Loucy (cell line): ENCODE measurements around the gene RAD51B.

ENCODE experiments used
- EZH2phosphoT487 ChIP-seq: fragments of 200-600 bp; IDR thresholded peaks from 2 replicates; pipeline ENCODE4 v1.6.1; 2018; ENCODE audit warnings: antibody characterized with exemption, mild to moderate bottlenecking, moderate library complexity, borderline replicate concordance
- TF ChIP-seq, protein P1 (sequence below): fragments of 200-600 bp; sonication (generic); conservative IDR thresholded peaks from 2 replicates; pipeline ENCODE4 v1.5.1; 2014; ENCODE audit warnings: mild to moderate bottlenecking, antibody characterized with exemption, low read length

DNA sequence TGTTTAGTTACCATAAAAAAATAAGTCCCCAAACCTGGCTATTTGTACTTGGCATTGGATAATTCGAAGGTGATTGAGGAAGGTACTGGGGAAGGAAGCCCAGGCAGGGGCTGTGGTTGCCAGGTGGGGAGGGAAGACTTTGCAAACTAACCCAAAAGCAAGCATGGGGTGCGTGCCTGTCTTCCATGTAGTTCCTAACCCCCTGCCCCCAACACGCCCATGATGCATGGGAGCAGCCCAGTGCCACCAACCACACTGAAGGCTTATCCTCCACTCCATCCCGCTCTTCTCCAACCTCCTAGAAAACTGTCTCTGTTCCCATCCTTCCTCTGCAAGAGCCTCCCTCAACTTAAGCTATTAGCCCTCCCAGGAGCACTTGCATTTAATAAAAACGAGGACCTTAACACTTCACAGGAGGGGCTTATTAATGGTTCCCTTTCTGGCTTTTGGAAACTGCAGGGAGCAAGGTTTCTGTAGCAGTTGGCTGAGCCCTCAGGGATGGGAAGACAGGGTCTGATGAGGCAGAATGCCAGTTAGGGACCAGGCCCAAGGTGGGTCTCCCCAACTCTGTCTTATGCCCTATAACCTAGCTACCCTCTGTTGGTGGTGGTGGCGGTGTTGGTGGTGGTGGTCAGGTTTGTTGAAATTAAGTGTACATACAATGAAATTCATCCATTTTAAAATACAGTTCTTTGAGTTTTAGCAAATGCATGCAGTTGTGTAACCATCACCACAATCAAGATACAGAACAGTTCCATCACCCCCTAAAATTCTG is 877.3 kb downstream of the RAD51B start:
- TF ChIP-seq, protein P1, sequence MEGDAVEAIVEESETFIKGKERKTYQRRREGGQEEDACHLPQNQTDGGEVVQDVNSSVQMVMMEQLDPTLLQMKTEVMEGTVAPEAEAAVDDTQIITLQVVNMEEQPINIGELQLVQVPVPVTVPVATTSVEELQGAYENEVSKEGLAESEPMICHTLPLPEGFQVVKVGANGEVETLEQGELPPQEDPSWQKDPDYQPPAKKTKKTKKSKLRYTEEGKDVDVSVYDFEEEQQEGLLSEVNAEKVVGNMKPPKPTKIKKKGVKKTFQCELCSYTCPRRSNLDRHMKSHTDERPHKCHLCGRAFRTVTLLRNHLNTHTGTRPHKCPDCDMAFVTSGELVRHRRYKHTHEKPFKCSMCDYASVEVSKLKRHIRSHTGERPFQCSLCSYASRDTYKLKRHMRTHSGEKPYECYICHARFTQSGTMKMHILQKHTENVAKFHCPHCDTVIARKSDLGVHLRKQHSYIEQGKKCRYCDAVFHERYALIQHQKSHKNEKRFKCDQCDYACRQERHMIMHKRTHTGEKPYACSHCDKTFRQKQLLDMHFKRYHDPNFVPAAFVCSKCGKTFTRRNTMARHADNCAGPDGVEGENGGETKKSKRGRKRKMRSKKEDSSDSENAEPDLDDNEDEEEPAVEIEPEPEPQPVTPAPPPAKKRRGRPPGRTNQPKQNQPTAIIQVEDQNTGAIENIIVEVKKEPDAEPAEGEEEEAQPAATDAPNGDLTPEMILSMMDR, result no peak
- no peak for TF ChIP-seq EZH2phosphoT487
